ENCODE data around the gene JAZF1.

- TF ChIP-seq, protein P1, sequence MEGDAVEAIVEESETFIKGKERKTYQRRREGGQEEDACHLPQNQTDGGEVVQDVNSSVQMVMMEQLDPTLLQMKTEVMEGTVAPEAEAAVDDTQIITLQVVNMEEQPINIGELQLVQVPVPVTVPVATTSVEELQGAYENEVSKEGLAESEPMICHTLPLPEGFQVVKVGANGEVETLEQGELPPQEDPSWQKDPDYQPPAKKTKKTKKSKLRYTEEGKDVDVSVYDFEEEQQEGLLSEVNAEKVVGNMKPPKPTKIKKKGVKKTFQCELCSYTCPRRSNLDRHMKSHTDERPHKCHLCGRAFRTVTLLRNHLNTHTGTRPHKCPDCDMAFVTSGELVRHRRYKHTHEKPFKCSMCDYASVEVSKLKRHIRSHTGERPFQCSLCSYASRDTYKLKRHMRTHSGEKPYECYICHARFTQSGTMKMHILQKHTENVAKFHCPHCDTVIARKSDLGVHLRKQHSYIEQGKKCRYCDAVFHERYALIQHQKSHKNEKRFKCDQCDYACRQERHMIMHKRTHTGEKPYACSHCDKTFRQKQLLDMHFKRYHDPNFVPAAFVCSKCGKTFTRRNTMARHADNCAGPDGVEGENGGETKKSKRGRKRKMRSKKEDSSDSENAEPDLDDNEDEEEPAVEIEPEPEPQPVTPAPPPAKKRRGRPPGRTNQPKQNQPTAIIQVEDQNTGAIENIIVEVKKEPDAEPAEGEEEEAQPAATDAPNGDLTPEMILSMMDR (IDR thresholded peaks at IDR 0.05) = no peak
- no peak for TF ChIP-seq POLR2A (IDR thresholded peaks at IDR 0.05)
Observed at GRCh38 chr7:28003408-28003807, 177.2 kb downstream of the JAZF1 start.
